H1 (cell line): ENCODE data around the gene SIX5. TPM values are rescaled to one million over a fixed set of nuclear protein-coding genes. Genes with fewer than 3 reads are reported as not detected.
A peak's percentile ranks its signal among the peaks of the same experiment; 100 is the strongest.

Source experiments
- CTCF ChIA-PET: fragments of 300-600 bp; sonication (Branson Sonifier 250); formaldehyde crosslinking; loops from one replicate; lab custom pipeline; 2021; ENCODE audit not compliant: partially characterized antibody; lab: Charles Lee
- POLR2A ChIA-PET: fragments of 300-600 bp; sonication (Branson Sonifier 250); formaldehyde crosslinking; loops from one replicate; lab custom pipeline; 2021; ENCODE audit warnings: inconsistent platforms; ENCODE audit not compliant: partially characterized antibody; lab: Charles Lee
- DNase-seq, 2 experiments: peaks; one replicate each; pipeline versions ENCODE4 v3.0.0 to v3.0.0-alpha.2; 2010 to 2022; ENCODE audit warnings: low spot score in 2 of 2, low read depth in 1 of 2, mixed read lengths in 1 of 2
- FAIRE-seq: peaks from 2 replicates; lab custom pipeline; 2011; peaks lifted over from hg19 to GRCh38; lab: Jason Lieb, UNC
- H2AFZ ChIP-seq: 2 replicates; pipeline ENCODE4 v1.8.1; 2012; ENCODE audit warnings: low read length, inconsistent platforms
- H2AK5ac ChIP-seq: 2 replicates; pipeline ENCODE4 v1.6.1; 2013; ENCODE audit warnings: low read depth, low read length
- H2BK120ac ChIP-seq: replicated peaks from 2 replicates; pipeline ENCODE3; 2013; ENCODE audit warnings: low read depth, low read length, inconsistent platforms
- H2BK12ac ChIP-seq: 2 replicates; pipeline ENCODE4 v1.6.1; 2013; ENCODE audit warnings: low read depth, low read length
- H2BK15ac ChIP-seq: 2 replicates; pipeline ENCODE4 v1.6.1; 2013; ENCODE audit warnings: low read length
- H2BK20ac ChIP-seq: 2 replicates; pipeline ENCODE4 v1.6.1; 2013; ENCODE audit warnings: low read length
- H2BK5ac ChIP-seq: 2 replicates; pipeline ENCODE4 v1.6.1; 2013; ENCODE audit warnings: low read depth, low read length
- H3K14ac ChIP-seq: 2 replicates; pipeline ENCODE4 v1.6.1; 2013; ENCODE audit warnings: inconsistent platforms; ENCODE audit not compliant: insufficient read length
- H3K18ac ChIP-seq: 2 replicates; pipeline ENCODE4 v1.6.1; 2013; ENCODE audit warnings: low read length; ENCODE audit errors: extremely low read depth
- H3K23ac ChIP-seq: 2 replicates; pipeline ENCODE4 v1.6.1; 2013; ENCODE audit warnings: inconsistent platforms; ENCODE audit not compliant: insufficient read length
- H3K23me2 ChIP-seq: 2 replicates; pipeline ENCODE4 v1.6.1; 2013; ENCODE audit warnings: low read depth, low read length
- H3K27ac ChIP-seq: 2 replicates; pipeline ENCODE4 v1.6.1; 2011; ENCODE audit warnings: low read depth, low read length, inconsistent platforms
- H3K27me3 ChIP-seq, 4 experiments: replicated peaks in 1 of 4; 1 replicate in 1 of 4; 2 replicates in 3 of 4; pipeline versions ENCODE4 v1.6.1 to v1.8.1; 2011 to 2013; ENCODE audit warnings: low read length in 3 of 4, mild to moderate bottlenecking in 3 of 4, inconsistent platforms in 2 of 4, mixed read lengths in 2 of 4, moderate library complexity in 1 of 4; ENCODE audit not compliant: control insufficient read depth in 3 of 4, insufficient read depth in 3 of 4; ENCODE audit errors: extremely low read depth in 1 of 4
- H3K36me3 ChIP-seq, 4 experiments: 2 replicates each; pipeline versions ENCODE4 v1.6.1 to v1.8.1; 2011 to 2013; ENCODE audit warnings: mild to moderate bottlenecking in 4 of 4, low read length in 3 of 4, moderate library complexity in 2 of 4, control low read depth in 1 of 4, inconsistent platforms in 1 of 4; ENCODE audit not compliant: insufficient read depth in 4 of 4, control insufficient read depth in 2 of 4
- H3K4ac ChIP-seq: replicated peaks from 2 replicates; pipeline ENCODE3; 2013; ENCODE audit warnings: low read length, low read depth, mixed read lengths, inconsistent platforms; ENCODE audit not compliant: insufficient read length
- H3K4me1 ChIP-seq, 4 experiments: replicated peaks in 1 of 4; 1 replicate in 1 of 4; 2 replicates in 3 of 4; pipeline versions ENCODE4 v1.6.1 to v1.8.1; 2011 to 2013; ENCODE audit warnings: low read length in 3 of 4, inconsistent platforms in 2 of 4, mixed read lengths in 1 of 4; ENCODE audit not compliant: insufficient read depth in 4 of 4, control insufficient read depth in 3 of 4
- H3K4me2 ChIP-seq, 2 experiments: 2 replicates each; pipeline versions ENCODE4 v1.6.1 to v1.8.1; 2011 to 2013; ENCODE audit warnings: low read depth in 2 of 2, low read length in 2 of 2, control low read depth in 1 of 2, inconsistent platforms in 1 of 2, mild to moderate bottlenecking in 1 of 2; ENCODE audit not compliant: insufficient read depth in 1 of 2
- H3K4me3 ChIP-seq, 4 experiments: fragments of 200-600, 300-600 bp in 1 of 4; sonication (generic), shearing (Covaris generic), sonication (Bioruptor Twin) in 1 of 4; 2 replicates each; pipeline versions ENCODE4 v1.5.1 to v1.8.1; 2011 to 2016; ENCODE audit warnings: low read length in 4 of 4, low read depth in 3 of 4, control low read depth in 2 of 4, inconsistent platforms in 2 of 4, mild to moderate bottlenecking in 2 of 4, mixed read lengths in 1 of 4, moderate library complexity in 1 of 4; ENCODE audit not compliant: insufficient read depth in 2 of 4; ENCODE audit errors: extremely low read depth in 1 of 4
- H3K56ac ChIP-seq: replicated peaks from 2 replicates; pipeline ENCODE3; 2013; ENCODE audit warnings: low read depth, mild to moderate bottlenecking, mixed read lengths, low read length, inconsistent platforms; ENCODE audit not compliant: insufficient read length
- H3K79me1 ChIP-seq: 2 replicates; pipeline ENCODE4 v1.6.1; 2013; ENCODE audit warnings: low read depth, low read length, control low read depth
- H3K79me2 ChIP-seq, 2 experiments: 2 replicates each; pipeline versions ENCODE4 v1.6.1 to v1.8.1; 2012 to 2013; ENCODE audit warnings: low read length in 2 of 2, mild to moderate bottlenecking in 2 of 2, inconsistent platforms in 1 of 2; ENCODE audit not compliant: insufficient read depth in 2 of 2, control insufficient read depth in 1 of 2
- H3K9ac ChIP-seq, 4 experiments: replicated peaks in 1 of 4; 1 replicate in 1 of 4; 2 replicates in 3 of 4; pipeline versions ENCODE4 v1.6.1 to v1.8.1; 2011 to 2013; ENCODE audit warnings: low read depth in 3 of 4, low read length in 3 of 4, control low read depth in 2 of 4, mild to moderate bottlenecking in 2 of 4, moderate library complexity in 2 of 4, inconsistent platforms in 1 of 4; ENCODE audit errors: extremely low read depth in 1 of 4
- H3K9me3 ChIP-seq, 2 experiments: 2 replicates each; pipeline versions ENCODE4 v1.6.1 to v1.8.1; 2012 to 2013; ENCODE audit warnings: mild to moderate bottlenecking in 2 of 2, moderate library complexity in 2 of 2, control low read depth in 1 of 2, inconsistent platforms in 1 of 2, low read depth in 1 of 2, low read length in 1 of 2, mixed read lengths in 1 of 2; ENCODE audit not compliant: insufficient read depth in 2 of 2
- H4K20me1 ChIP-seq, 2 experiments: replicated peaks in 1 of 2; 2 replicates each; pipeline versions ENCODE3 to v1.8.1; 2011 to 2013; ENCODE audit warnings: inconsistent platforms in 2 of 2, low read length in 2 of 2, mild to moderate bottlenecking in 1 of 2; ENCODE audit not compliant: insufficient read depth in 2 of 2, control insufficient read depth in 1 of 2
- H4K5ac ChIP-seq: 2 replicates; pipeline ENCODE4 v1.6.1; 2013; ENCODE audit warnings: low read length, low read depth, mixed read lengths, inconsistent platforms; ENCODE audit not compliant: insufficient read length
- H4K8ac ChIP-seq: 2 replicates; pipeline ENCODE4 v1.8.0; 2013; ENCODE audit warnings: mild to moderate bottlenecking, moderate library complexity, low read length, inconsistent platforms; ENCODE audit not compliant: insufficient read depth; ENCODE audit errors: extremely low read depth
- H4K91ac ChIP-seq: replicated peaks from 2 replicates; pipeline ENCODE3; 2013; ENCODE audit warnings: low read length, mixed read lengths, inconsistent platforms; ENCODE audit not compliant: insufficient read length
- BRCA1 ChIP-seq: IDR thresholded peaks from 2 replicates; pipeline ENCODE4 v1.6.1; 2012; ENCODE audit warnings: low read depth, low read length, improper control_type of control experiment
- CREB1 ChIP-seq: IDR thresholded peaks from 2 replicates; pipeline ENCODE4 v1.6.1; 2012; ENCODE audit warnings: inconsistent platforms
- EP300 ChIP-seq, 2 experiments: IDR thresholded peaks; 1 replicate in 1 of 2; 2 replicates in 1 of 2; pipeline ENCODE4 v1.6.1; 2011 to 2012; ENCODE audit warnings: low read depth in 2 of 2, low read length in 2 of 2, mild to moderate bottlenecking in 2 of 2, borderline replicate concordance in 1 of 2, inconsistent platforms in 1 of 2, moderate library complexity in 1 of 2
- RBBP5 ChIP-seq: IDR thresholded peaks from 2 replicates; pipeline ENCODE4 v1.7.1; 2012; ENCODE audit warnings: low read depth, mild to moderate bottlenecking, inconsistent platforms, low read length, moderate library complexity, borderline replicate concordance
- TEAD4 ChIP-seq: IDR thresholded peaks from 2 replicates; pipeline ENCODE4 v1.6.1; 2012; ENCODE audit warnings: low read depth, low read length, inconsistent platforms, mixed read lengths
- WGBS, 2 experiments: shearing (Covaris generic) in 1 of 2; methylation state at CpG; one replicate each; pipeline versions ENCODE4 v1.1.6 to v1.1.7; 2013 to 2015; ENCODE audit warnings: low lambda C conversion rate in 2 of 2, mixed read lengths in 2 of 2, inconsistent platforms in 1 of 2, low coverage in 1 of 2, missing lambda C conversion rate in 1 of 2; ENCODE audit not compliant: insufficient replicate concordance in 2 of 2, insufficient coverage in 1 of 2, insufficient read length in 1 of 2; ENCODE audit errors: extremely low coverage in 1 of 2, missing lambda C conversion rate in 1 of 2; 5-methylcytosine and 5-hydroxymethylcytosine counted together
- polyA plus RNA-seq, 7 experiments: library from polyadenylated mRNA; depleted of rRNA in 3 of 7; stranded (reverse) in 5 of 7; unstranded in 2 of 7; fragments of >200 nt in 5 of 7; fragments of 200-250 nt in 2 of 7; gene quantifications; 1 replicate in 5 of 7; 2 replicates in 1 of 7; 4 replicates in 1 of 7; pipeline versions ENCODE4 v1.2.1 to v1.2.3, GENCODE V29; 2011 to 2013; ENCODE audit warnings: missing spikeins in 2 of 7, mixed read lengths in 2 of 7
- total RNA-seq: library from RNA; stranded (reverse); fragmentation: NEBNext Ultra II Directional; extraction: Animal tissue kit (Norgen Biotek cat#: 25700); gene quantifications from 2 replicates; pipeline ENCODE4 v1.2.1, GENCODE V29; 2021
- TF ChIP-seq, protein P1 (sequence below): IDR thresholded peaks from 2 replicates; pipeline ENCODE4 v1.6.1; 2011; ENCODE audit warnings: low read length, improper control_type of control experiment

SIX5 gene
- total and polyA plus RNA-seq, 2 of the 8 experiments (the other 6 are each of a cell fraction or from before 2014, with no cell fraction given) = 20.9 to 24.2 TPM

DNA sequence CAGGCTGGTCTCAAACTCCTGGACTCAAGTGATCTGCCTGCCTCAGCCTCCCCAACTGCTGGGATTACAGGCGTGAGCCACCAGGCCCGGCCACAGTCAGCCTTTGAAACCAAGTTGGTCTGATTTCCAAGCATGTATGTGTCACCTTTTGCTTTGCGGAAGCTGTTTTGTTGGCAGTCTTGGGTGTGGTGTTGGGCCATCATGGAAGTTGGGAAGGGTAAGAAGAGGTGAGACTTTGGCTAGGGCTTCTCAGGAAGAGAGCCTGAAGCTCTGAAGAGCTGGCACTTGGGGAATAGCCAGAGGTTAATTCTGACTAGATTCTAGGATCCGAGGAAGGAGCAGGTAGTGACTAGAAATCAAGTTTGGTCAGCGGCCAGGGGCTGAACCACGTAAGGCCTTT, 43.2 kb upstream of the SIX5 start:
- Histone ChIP-seq H3K23ac (no peak overlapping the region), H3K79me2 (no peaks in the 10 kb centered on the region), H3K4me2 (no peak overlapping the region), H2AFZ (no peak overlapping the region), H2BK120ac (no peak overlapping the region), H3K56ac (no peak overlapping the region), H3K9ac (no peak overlapping the region), H3K9me3 (no peaks in the 10 kb centered on the region), H3K36me3 (no peaks in the 10 kb centered on the region)
- WGBS, 2 experiments = 91% methylated on average over 6 of the region's 6 CpGs; no CpG with 5 or more reads in 1 of the 2 experiments
- POLR2A ChIA-PET = interaction anchor here (1.5 to 12.6 kb wide), 4 partner anchors 9 to 52 kb away, joined by 3 to 175 read pairs (median 78); partner anchors contain the start of genes DMWD, FOXA3, SIX5 and SYMPK
- TF ChIP-seq BRCA1 = no peak
- no peak for TF ChIP-seq EP300 (IDR thresholded peaks at IDR 0.05; ENCODE audit: borderline replicate concordance in 1 of 2, low read depth in 2 of 2, low read length in 2 of 2)
- no peak for TF ChIP-seq TEAD4
- TF ChIP-seq, protein P1, sequence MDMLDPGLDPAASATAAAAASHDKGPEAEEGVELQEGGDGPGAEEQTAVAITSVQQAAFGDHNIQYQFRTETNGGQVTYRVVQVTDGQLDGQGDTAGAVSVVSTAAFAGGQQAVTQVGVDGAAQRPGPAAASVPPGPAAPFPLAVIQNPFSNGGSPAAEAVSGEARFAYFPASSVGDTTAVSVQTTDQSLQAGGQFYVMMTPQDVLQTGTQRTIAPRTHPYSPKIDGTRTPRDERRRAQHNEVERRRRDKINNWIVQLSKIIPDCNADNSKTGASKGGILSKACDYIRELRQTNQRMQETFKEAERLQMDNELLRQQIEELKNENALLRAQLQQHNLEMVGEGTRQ = no peak
- TF ChIP-seq RBBP5 = no peak
- no peak for TF ChIP-seq CREB1
- TF ChIP-seq, all 59 proteins: peak for 0
- no peak overlapping the region for H2AK5ac ChIP-seq
- H3K27me3 ChIP-seq = no peaks in the 10 kb centered on the region
- H3K23me2 ChIP-seq = peaks cover 16% of the 10 kb centered on the region
- no peak overlapping the region for H4K5ac ChIP-seq
- CTCF ChIA-PET = interaction anchor here (8.8 kb wide), 1 partner anchor 9 kb away, joined by 107 read pairs; no protein-coding TSS in a partner anchor
- H4K91ac ChIP-seq = no peak overlapping the region
- H2BK15ac ChIP-seq = no peak overlapping the region
- H3K4ac ChIP-seq = no peak overlapping the region
- no peak overlapping the region for H3K4me3 ChIP-seq
- H2BK12ac ChIP-seq = peak overlapping the region; percentile 33; the same call in 1 of the 2 replicates
- no peak overlapping the region for H3K14ac ChIP-seq
- no peaks in the 10 kb centered on the region for H4K20me1 ChIP-seq
- peaks cover 0 to 11% (median 10%) of the 10 kb centered on the region in 4 experiments; a peak in 6 of 7 replicates for H3K4me1 ChIP-seq
- no peak overlapping the region for H2BK5ac ChIP-seq
- FAIRE-seq (no peak), DNase-seq (no peak)
- no peak overlapping the region for H3K27ac ChIP-seq
- no peaks in the 10 kb centered on the region for H3K79me1 ChIP-seq
- no peak overlapping the region for H2BK20ac ChIP-seq
- no peak overlapping the region for H3K18ac ChIP-seq
- no peak overlapping the region for H4K8ac ChIP-seq
